ENCODE measurements around the gene DLL1.

- TF ChIP-seq, protein P1, sequence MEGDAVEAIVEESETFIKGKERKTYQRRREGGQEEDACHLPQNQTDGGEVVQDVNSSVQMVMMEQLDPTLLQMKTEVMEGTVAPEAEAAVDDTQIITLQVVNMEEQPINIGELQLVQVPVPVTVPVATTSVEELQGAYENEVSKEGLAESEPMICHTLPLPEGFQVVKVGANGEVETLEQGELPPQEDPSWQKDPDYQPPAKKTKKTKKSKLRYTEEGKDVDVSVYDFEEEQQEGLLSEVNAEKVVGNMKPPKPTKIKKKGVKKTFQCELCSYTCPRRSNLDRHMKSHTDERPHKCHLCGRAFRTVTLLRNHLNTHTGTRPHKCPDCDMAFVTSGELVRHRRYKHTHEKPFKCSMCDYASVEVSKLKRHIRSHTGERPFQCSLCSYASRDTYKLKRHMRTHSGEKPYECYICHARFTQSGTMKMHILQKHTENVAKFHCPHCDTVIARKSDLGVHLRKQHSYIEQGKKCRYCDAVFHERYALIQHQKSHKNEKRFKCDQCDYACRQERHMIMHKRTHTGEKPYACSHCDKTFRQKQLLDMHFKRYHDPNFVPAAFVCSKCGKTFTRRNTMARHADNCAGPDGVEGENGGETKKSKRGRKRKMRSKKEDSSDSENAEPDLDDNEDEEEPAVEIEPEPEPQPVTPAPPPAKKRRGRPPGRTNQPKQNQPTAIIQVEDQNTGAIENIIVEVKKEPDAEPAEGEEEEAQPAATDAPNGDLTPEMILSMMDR (IDR thresholded peaks at IDR 0.05; ENCODE audit: borderline replicate concordance, extremely low read depth, low read length, poor library complexity, severe bottlenecking) = no peak
- no peak for TF ChIP-seq EZH2 (IDR thresholded peaks at IDR 0.05; ENCODE audit: borderline replicate concordance, low read depth, low read length, severe bottlenecking)
Observed at GRCh38 chr6:170296746-170297575, 6.1 kb upstream of the DLL1 start.

All from DND-41 (cell line).